AG10803 (cell line): ENCODE results near the gene VWA7.

Experiments used
- DNase-seq: peaks from one replicate; pipeline ENCODE4 v3.0.0; 2010; ENCODE audit warnings: low read depth
- H3K4me3 ChIP-seq: 2 replicates; pipeline ENCODE4 v1.5.1; 2011; ENCODE audit warnings: mild to moderate bottlenecking, low read length, control low read depth
- CTCF ChIP-seq: conservative IDR thresholded peaks from 2 replicates; pipeline ENCODE4 v1.5.1; 2011; ENCODE audit warnings: mild to moderate bottlenecking, low read length, control low read depth, inconsistent platforms

The VWA7 gene

GRCh38 chr6:31717499-31718222 lies 59.5 kb downstream of the VWA7 start:
- DNase-seq, result no peak
- no peak overlapping the region for H3K4me3 ChIP-seq
- TF ChIP-seq CTCF, result no peak
